Heart left ventricle (tissue), 13 donors: ENCODE measurements around the gene CCDC18.

Experiments
- POLR2A ChIP-seq, 2 donors: fragments of 450-650 bp; IDR thresholded peaks; one replicate each; pipeline ENCODE4 v1.6.1; 2017; ENCODE audit warnings: antibody characterized with exemption in 2 of 2, mild to moderate bottlenecking in 2 of 2, moderate library complexity in 2 of 2
- TF ChIP-seq, protein P1 (sequence below), 12 donors: fragments of 200-600 bp; sonication (generic) in 4 of 12; IDR thresholded peaks; one replicate each; pipeline versions ENCODE4 v1.5.0 to v1.8.0; 2018 to 2022; ENCODE audit warnings: antibody characterized with exemption in 12 of 12, mild to moderate bottlenecking in 5 of 12
- donor health status: ischemic (EF 13 %, LVEDD 7.1; RV severe dilation, severe dysfunction).
- donor health status: DM: no; HTN: yes; CAD: no.
- donor health status: DM: no; HTN: no; CAD: no.
- donor health status: ischemic (EF 25% LVEDD 6.9; RV normal size, moderate dysfunction).
- donor health status: ischemic (EF 25% LVEDD 5.7; RV mildly dilated, moderate dysfunction).
- donor health status: ischemic (EF 35%, LVEDD 5.7; RV mildly dilated, moderate dysfunction).
- donor health status: nonischemic (EF 11% LVEDD 7.7; RV severe dilation, severe dysfunction).
- donor health status: DM: yes; HTN: yes; CAD: no.
- donor health status: PGD.
- donor health status: ischemic (EF 29% LVEDD 5.4; RV normal size, mild dysfunction).
- donor health status: nonischemic (EF 23%, LVEDD 6.1; RV moderate dilation, normal function).

DNA sequence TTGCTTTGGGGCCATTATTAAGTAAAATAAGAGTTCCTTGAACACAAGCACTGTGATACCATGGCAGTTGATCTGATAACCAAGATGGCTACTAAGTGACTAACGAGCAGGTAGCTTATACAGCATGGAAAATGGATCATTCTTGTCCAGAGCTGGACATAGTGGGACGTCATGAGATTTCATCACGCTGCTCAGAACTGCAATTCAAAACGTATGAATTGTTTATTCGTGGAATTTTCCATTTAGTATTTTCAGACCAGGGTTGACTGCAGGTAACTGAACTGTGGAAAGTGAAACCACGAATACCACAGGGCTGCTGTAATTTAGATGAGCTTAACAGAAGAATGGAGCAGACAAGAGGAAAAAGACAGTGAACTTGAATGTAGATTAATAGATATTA, 38.9 kb downstream of the CCDC18 start:
- TF ChIP-seq, protein P1, sequence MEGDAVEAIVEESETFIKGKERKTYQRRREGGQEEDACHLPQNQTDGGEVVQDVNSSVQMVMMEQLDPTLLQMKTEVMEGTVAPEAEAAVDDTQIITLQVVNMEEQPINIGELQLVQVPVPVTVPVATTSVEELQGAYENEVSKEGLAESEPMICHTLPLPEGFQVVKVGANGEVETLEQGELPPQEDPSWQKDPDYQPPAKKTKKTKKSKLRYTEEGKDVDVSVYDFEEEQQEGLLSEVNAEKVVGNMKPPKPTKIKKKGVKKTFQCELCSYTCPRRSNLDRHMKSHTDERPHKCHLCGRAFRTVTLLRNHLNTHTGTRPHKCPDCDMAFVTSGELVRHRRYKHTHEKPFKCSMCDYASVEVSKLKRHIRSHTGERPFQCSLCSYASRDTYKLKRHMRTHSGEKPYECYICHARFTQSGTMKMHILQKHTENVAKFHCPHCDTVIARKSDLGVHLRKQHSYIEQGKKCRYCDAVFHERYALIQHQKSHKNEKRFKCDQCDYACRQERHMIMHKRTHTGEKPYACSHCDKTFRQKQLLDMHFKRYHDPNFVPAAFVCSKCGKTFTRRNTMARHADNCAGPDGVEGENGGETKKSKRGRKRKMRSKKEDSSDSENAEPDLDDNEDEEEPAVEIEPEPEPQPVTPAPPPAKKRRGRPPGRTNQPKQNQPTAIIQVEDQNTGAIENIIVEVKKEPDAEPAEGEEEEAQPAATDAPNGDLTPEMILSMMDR (IDR thresholded peaks at IDR 0.05) = no peak
- TF ChIP-seq POLR2A (IDR thresholded peaks at IDR 0.05) = no peak
